ENCODE measurements around the gene PHF12.

The PHF12 gene

DNA sequence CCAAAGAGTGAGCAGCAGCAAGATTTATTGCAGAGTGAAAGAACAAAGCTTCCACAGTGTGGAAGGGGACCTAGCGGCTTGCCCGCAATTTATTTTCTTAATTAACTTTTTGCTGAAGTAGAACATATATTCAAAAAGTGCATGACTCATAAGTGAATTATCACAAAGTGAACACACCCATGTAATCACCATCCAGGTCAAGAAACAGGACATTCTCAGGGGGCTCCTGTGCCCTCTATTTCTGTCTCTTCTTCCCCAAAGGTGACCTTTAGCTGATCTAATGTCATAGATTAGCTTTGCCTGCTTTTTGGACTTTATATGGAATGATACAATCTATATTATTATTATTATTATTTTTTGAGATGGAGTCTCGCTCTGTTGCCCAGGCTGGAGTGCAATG lies 76.6 kb downstream of the PHF12 start:
- TF ChIP-seq JUND (IDR thresholded peaks at IDR 0.05; ENCODE audit: low read depth): no peak
- in situ Hi-C loops (cut with HindIII; ENCODE audit: low pct_unique_long_range_greater_than_20kb, low sequenced_read_pairs): no loop called here
- DNase-seq (ENCODE audit: low read depth in 1 of 2, low spot score in 1 of 2): no peak

DNA sequence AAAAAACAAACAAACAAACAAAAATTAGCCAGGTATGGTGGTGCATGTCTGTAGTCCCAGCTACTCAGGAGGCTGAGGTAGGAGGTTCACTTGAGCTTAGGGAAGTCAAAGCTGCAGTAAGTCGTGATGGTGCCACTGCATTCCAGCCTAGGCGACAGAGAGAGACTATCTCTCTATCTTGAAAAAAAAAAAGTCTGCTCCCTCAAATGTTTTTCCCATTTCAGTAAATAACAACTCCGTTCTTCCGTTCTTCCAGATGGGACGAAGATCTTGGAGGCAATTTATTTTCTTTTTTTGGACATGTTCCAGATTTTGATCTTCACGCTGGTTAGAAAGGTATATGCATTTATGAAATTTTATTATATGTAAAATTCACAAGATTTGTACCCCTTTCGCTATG lies 77.5 kb downstream of the PHF12 start:
- no peak for TF ChIP-seq JUND (IDR thresholded peaks at IDR 0.05; ENCODE audit: low read depth)
- no peak for DNase-seq (ENCODE audit: low read depth in 1 of 2, low spot score in 1 of 2)
- in situ Hi-C loops (cut with HindIII; ENCODE audit: low pct_unique_long_range_greater_than_20kb, low sequenced_read_pairs): no loop called here

DNA sequence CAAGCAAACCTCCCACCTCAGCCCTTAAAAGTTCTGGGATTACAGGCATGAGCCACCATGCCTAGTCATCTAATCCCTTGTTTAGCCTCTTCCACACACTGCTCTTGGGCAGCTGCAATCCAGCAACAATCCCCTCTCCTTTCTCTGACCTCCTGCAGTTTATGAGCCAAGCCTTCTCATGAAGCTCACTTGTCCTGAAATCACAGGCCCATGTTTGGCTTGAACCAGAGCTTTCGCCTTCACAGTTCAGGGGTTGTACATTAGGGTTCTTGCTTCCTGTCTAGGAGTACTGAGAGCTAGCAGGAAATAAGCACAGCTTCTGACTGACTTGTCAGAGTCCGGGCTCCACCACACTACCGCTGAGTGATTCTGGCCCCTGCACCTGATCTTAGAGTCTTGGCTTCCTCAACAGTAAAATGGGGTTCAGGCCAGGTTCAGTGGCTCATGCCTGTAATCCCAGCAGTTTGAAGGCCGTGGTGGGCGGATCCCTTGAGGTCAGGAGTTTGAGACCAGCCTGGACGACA lies 80.2 kb downstream of the PHF12 start:
- no peak for DNase-seq (ENCODE audit: low read depth in 1 of 2, low spot score in 1 of 2)
- TF ChIP-seq JUND (IDR thresholded peaks at IDR 0.05; ENCODE audit: low read depth): no peak

DNA sequence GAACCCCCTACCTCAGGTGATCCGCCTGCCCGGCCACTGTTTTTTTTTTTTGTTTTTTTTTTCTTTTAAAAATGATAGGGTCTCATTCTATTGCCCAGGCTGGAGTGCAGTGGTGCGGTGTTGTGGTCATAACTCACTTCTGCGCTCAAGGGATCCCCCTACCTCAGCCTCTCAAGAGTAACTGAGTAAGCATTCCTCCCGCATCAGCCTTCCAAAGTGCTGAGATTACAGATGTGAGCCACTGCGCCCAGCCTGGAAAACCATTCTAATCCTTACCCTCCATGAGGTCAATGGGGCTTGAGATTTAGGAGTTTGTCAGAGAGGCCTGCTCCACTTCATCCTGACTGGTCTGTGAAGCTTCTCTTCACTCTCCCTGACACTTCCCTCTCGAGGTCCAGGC lies 84.0 kb downstream of the PHF12 start:
- TF ChIP-seq JUND (IDR thresholded peaks at IDR 0.05; ENCODE audit: low read depth): no peak
- no peak for DNase-seq (ENCODE audit: low read depth in 1 of 2, low spot score in 1 of 2)
- in situ Hi-C loops (cut with HindIII; ENCODE audit: low pct_unique_long_range_greater_than_20kb, low sequenced_read_pairs): no loop called here

More for the DNA sequence above, 80.2 kb downstream of the PHF12 start:
- in situ Hi-C loops (cut with HindIII; ENCODE audit: low pct_unique_long_range_greater_than_20kb, low sequenced_read_pairs): no loop called here

DNA sequence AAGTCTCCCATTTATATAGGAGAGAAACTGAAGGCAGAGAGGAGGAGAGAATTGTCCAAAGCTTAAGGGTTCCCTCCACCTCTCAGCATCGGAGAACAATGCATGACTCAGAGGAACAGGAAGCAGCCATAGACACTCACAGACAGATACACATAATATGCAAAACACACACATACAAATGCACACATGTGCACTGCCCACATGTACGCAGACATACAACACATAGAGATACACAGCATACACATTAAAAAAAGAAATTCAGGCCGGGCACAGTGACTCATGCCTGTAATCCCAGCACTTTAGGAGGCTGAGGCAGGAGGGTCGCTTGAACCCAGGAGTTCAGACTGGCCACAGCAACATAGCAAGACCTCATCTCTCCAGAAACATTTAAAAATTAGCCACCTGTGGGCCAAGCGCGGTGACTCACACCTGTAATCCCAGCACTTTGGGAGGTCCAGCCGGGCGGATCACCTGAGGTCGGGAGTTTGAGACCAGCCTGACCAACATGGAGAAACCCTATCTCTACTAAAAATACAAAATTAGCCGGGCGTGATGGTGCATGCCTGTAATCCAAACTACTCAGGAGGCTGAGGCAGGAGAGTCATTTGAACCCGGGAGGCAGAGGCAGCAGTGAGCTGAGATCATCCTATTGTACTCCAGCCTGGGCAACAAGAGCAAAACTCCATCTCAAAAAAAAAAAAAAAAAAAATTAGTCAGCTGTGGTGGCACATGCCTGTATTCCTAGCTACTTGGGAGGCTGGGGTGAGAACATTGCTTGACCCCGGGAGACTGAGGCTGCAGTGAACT lies 85.2 kb downstream of the PHF12 start:
- in situ Hi-C loops (cut with HindIII; ENCODE audit: low pct_unique_long_range_greater_than_20kb, low sequenced_read_pairs): no loop called here
- DNase-seq (ENCODE audit: low read depth in 1 of 2, low spot score in 1 of 2): no peak
- no peak for TF ChIP-seq JUND (IDR thresholded peaks at IDR 0.05; ENCODE audit: low read depth)

DNA sequence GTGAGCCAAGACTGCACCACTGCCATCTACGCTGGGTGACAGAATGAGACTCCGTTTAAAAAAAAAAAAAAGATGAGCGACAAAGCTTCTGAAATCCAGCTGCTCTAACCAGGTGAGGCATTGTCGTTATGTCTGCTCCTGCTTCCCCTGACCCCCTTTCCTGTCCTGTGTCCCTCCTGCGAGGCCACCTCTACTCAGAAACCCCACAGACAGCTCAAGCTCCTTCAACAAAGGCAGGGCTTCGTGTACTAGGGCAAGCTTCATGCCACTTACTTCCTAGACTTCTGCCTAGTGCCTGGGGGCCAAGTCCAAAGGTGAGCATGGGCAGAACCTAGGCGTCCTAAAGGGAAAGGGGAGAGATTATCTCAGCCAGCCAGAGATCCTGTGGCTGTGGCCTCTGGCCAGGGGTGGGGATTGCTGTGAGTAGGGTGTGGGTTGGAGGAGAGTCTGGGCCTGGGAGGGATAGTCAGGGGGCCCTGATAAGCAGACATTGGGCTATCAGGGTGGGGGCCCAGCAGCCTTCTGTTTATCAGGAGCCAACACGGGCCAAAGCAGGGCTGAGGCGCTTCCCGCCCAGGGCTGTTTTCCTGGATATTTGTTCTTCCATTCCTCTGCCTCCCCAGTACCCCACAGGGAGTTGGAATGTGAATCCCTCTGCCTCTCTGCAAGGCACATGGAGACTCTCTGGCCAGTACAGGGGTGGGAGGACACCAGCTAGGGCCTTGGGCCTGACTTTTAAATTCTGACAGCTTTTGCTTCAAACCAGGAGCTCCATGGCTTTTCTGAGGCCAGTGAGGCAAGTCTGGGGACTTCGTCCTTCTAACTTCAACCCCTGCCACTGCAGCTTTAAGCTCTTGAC lies 86.1 kb downstream of the PHF12 start:
- in situ Hi-C loops (cut with HindIII; ENCODE audit: low pct_unique_long_range_greater_than_20kb, low sequenced_read_pairs): no loop called here
- TF ChIP-seq JUND (IDR thresholded peaks at IDR 0.05; ENCODE audit: low read depth): no peak
- DNase-seq (ENCODE audit: low read depth in 1 of 2, low spot score in 1 of 2): no peak

DNA sequence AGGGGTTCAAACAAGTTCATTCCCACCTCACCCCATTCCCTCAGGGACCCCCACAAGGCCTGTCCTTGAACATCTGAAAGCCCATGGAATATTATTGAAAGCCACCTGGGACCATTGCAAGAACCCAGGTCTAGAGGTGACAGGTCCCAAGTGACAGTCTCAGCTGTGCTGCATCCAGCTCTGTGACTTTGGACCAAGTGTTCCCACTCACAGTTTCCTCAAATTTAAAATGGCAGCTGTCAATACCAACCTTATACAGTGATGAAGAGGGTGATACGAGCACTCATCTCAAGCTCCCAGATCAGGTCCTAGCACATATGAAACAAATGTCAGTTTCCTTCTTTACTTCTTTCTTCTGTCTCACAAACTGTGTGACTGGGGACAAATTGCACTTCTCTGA lies 87.4 kb downstream of the PHF12 start:
- DNase-seq (ENCODE audit: low read depth in 1 of 2, low spot score in 1 of 2): no peak
- in situ Hi-C loops (cut with HindIII; ENCODE audit: low pct_unique_long_range_greater_than_20kb, low sequenced_read_pairs): no loop called here

DNA sequence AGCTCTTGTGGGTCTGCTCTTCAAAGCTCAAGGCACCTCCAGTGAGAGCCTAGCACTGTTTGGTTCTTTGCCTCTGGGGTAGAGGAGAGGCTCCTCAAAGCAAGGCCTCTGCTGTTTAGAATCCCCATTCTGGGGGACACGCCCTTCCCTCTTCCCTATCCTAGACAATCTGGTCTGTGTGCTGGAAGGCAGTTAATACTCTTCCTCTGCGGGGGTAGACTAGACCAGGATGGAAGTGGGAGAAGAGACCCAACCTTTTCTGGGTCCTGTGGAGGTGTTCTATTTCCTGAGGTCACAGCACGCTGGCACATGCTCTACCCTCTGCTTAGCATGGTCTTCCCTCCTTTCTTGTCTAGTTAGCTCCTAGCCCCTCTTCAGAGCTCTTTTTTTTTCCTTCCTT lies 88.8 kb downstream of the PHF12 start:
- TF ChIP-seq JUND (IDR thresholded peaks at IDR 0.05; ENCODE audit: low read depth): no peak
- in situ Hi-C loops (cut with HindIII; ENCODE audit: low pct_unique_long_range_greater_than_20kb, low sequenced_read_pairs): no loop called here
- no peak for DNase-seq (ENCODE audit: low read depth in 1 of 2, low spot score in 1 of 2)

More for the DNA sequence above, 87.4 kb downstream of the PHF12 start:
- TF ChIP-seq JUND (IDR thresholded peaks at IDR 0.05; ENCODE audit: low read depth): no peak

DNA sequence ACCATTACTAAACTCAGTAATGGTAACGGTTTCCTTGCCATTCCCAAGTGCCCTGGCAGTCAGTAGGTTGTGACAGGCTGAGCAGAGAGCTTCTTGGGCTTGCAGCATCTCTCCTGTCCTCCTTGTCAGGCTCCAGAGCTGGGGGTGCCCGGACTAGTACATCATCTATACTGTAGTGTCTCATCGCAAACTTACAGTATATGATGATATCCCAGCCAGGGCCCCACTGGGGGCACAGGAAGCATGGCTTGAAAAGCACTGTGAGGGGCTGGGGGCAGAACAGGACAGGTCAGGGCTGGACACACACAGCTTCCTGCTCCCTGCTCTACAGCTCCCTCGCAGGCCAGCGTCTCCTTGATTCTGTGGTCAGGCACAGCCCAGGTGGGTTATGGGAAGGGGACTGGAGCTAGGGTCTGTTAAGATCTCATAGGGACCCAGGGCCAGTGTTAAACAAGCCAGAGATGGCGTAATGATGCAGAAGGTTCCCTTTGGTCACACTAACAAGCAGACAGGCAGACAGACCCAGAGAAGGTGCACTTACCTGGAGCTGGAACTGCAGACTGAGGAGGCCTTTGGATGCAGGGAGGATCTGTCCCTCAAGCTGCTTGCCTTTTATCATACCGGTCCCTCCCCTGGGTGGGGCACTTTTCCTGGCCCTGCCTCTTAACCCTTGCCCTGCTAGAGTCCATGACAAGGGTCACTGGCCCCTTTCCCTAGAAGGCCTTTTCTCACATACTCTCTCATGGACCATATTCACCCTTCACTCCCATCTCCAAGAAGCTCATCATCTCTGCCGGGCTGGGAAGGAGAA lies 89.7 kb downstream of the PHF12 start:
- no peak for TF ChIP-seq JUND (IDR thresholded peaks at IDR 0.05; ENCODE audit: low read depth)
- in situ Hi-C loops (cut with HindIII; ENCODE audit: low pct_unique_long_range_greater_than_20kb, low sequenced_read_pairs): no loop called here
- no peak for DNase-seq (ENCODE audit: low read depth in 1 of 2, low spot score in 1 of 2)

DNA sequence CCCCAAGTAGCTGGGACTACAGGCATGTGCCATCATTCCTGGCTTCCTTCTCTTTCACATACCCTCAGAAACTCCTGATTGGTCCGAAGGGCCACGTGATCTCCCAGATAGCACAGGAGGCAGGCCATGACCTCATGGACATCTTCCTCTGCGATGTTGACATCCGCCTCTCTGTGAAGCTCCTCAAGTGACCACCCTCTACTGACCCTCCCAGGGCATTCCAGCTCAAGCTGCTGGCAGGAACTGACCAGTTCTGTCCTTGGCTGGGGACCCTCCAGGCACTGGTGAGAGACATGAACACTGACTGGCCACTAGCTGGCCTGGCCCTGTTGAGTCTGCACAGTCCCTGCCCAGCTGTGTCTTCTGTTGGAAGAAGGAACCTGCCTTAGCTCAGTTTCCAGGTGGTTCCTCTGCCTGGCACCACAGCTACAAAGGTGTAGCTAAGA lies 90.9 kb downstream of the PHF12 start:
- no peak for TF ChIP-seq JUND (IDR thresholded peaks at IDR 0.05; ENCODE audit: low read depth)
- no peak for DNase-seq (ENCODE audit: low read depth in 1 of 2, low spot score in 1 of 2)
- in situ Hi-C loops (cut with HindIII; ENCODE audit: low pct_unique_long_range_greater_than_20kb, low sequenced_read_pairs): no loop called here

DNA sequence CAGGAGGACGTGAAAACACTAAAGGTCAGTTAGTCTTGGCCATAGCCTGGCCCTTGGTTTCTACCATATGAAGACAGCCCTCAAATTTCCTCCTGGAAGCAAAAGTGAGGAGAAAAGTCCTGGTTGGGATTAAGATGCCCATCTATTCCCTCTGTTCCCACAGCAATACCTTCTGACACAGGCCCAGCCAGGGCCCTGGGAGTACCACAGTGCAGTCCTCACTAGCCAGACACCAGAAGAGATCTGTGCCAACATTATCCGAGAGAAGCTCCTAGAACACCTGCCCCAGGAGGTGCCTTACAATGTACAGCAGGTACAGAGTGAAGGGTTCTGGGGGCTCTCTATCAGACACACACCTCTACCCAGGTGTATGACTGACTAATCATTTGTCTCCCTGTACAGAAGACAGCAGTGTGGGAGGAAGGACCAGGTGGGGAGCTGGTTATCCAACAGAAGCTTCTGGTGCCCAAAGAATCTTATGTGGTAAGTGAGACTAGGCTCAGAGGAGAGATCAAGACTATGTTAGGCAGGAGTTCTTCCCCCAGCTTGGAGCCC lies 92.4 kb downstream of the PHF12 start:
- in situ Hi-C loops (cut with HindIII; ENCODE audit: low pct_unique_long_range_greater_than_20kb, low sequenced_read_pairs): no loop called here
- no peak for DNase-seq (ENCODE audit: low read depth in 1 of 2, low spot score in 1 of 2)
- TF ChIP-seq JUND (IDR thresholded peaks at IDR 0.05; ENCODE audit: low read depth): no peak

Data from T47D (cell line).